Fibroblast of skin of right biceps (primary cell): ENCODE data around the gene STXBP4.

Experiments used
- DNase-seq: peaks from one replicate; pipeline ENCODE4 v3.0.0-alpha.2; 2013

The STXBP4 gene

DNA sequence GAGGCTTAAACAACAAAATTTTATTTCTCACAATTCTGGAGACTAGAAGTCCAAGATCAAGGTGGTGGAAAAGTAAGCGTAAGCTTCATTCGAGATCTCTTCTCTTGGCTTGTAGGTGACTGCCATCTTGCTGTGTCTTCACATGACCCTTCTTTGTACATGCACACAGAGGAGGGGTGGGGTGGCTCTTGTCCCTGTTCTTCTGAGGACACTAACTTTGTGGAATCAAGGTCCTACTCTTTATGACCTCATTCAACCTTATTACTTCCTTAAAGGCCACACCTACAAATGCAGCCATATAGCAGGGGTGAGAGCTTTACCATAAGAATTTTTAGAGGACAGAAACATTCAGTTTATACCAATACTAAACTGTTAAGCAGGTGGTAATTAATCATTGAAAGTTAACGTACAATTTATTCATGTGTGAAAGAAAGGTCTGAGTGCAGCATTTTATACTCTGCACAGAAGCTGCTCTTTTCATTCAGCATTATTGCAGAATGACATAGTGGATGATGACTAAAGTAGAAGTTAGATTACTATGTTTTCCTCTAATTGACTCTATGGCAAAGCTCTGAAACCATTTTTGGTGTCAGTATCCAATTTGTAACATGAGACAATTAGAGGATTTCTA lies 156.3 kb downstream of the STXBP4 start:
- DNase-seq, result no peak

DNA sequence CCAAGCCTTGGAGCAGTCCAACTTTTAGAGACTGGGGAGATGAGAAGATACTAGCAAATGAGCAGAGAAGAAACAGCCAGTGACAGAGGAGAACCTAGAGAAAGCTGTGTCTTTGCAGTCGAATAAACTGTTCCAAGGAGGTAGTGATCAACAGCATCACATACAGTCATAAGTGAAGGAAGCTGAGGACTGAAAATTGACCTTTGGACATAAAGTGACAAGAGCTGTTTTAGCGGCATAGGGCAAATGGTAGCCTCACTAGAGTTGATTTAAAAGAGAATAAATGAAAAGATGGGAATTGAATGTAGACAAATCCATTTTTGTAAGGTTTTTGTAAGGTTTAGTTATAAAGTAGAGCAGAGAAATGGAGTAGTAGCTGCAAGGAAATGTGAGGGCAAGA lies 165.0 kb downstream of the STXBP4 start:
- no peak for DNase-seq

DNA sequence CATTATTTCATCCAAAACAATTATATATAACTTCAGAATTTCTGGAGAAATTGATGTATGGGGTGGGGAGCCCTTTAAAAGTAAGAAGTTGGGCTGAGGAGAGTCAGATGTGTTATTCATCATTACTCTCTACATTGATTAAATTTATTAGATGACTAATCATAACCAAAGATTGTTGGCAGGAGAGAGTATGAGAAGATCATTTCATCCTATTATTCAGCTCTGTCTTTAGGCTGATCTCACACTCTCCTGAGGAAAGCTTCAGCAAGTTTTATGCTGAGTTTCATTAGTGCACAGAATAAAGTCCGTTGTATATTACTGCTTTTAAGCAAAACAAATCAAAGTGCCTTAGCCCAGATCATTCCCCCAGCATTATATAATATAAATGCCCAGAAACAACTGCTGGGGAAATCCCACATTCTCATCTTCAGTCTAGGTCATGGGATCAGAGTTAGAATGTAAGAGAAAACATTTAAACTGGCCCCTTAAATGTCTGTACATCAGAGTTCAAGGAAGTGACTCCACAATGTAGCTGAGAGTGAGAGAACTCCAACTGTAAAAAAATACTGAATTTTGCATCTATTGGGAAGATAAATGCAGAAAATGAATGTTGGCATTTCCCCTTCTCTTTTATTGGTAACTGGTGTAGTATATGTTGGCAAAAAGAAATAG lies 166.1 kb downstream of the STXBP4 start:
- peak; percentile 21 for DNase-seq

DNA sequence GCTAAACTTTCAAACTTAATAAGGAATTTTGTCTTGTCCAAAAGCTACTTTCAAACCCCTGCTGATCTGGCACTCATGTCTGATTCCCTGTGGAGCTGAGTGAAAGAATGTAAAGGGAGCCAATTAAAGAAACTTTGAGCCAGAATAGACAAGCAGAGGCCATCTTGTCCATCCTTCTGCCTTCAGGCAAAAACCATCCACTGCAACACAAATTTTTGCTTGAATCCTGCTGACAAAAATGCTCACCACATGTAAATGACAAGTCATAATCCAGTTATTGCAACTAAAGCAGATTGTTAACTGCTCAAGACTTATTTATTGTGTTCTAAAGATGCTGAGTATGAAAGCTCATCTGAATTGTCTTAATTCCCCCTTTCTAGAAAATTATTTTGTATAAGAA lies 172.2 kb downstream of the STXBP4 start:
- DNase-seq, result no peak

DNA sequence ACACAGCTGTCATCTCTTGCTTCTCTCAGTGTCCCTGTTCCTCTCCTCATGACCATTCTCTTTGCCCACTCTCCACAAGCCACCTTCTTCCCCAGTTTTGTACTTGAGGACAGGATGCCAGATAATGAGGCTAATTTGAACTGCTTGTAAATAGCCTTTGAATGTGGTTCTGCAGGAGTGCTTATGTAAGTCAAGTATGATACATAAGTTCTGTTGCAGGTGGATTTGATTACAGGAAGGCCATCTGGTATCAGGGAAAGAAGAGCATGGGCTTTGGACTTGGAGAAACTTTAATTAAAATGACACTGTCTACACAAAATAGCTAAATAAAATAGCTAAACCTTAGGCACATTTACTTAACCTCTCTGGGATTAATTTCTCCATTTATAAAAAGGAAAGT lies 176.0 kb downstream of the STXBP4 start:
- DNase-seq, result no peak

DNA sequence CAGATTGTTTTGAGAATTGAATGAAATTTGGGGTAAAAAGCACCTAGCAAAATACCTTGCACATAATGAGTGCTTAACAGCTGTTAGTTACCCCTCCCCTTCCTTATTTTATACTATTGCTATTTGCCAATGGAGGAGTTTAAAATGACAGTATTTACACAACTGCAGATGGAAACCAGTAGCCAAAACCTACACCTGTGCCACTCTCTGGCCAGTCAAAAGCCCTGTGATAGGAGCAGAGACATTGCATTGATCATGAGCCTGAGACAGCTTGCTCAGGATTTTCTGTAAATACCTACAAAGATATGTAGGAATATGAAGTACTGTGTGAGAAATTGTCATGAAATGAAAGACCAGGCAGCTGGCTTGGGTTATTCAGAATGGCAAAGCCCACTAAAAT lies 180.9 kb downstream of the STXBP4 start:
- no peak for DNase-seq

DNA sequence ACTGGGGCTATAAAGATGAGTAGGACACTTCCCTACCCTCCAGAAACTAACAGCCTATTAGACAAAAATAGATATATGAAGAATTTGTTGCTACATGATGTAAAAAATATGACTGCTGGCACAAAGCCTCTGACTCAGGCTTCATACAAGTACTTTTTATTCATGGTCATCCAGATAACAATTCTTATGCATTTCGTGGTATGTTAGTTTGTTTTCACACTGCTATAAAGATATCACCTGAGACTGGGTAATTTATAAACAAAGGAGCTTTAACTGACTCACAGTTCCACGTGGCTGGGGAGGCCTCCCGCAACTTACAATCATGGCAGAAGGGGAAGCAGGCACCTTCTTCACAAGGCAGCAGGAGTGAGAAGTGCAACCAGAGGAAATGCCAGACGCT lies 183.7 kb downstream of the STXBP4 start:
- peak; percentile 9 for DNase-seq

DNA sequence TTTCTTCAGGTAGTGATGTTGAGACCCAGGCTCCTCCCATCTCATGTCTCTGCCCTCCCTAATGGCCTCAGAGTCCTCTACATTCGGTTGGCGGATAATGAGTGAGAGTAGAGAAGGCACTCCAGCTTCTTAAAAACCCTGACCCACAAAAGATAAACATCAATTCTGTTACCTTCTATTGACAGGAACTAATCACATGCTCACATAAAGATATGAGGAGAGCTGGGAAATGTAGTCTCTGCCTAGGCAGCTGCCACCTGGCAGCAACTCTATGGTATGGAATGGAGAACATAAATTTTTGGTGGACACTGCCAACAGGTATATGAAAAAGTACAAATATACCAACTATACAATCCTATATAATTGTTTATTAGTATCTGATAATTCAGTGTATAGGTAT lies 185.5 kb downstream of the STXBP4 start:
- DNase-seq, result no peak

DNA sequence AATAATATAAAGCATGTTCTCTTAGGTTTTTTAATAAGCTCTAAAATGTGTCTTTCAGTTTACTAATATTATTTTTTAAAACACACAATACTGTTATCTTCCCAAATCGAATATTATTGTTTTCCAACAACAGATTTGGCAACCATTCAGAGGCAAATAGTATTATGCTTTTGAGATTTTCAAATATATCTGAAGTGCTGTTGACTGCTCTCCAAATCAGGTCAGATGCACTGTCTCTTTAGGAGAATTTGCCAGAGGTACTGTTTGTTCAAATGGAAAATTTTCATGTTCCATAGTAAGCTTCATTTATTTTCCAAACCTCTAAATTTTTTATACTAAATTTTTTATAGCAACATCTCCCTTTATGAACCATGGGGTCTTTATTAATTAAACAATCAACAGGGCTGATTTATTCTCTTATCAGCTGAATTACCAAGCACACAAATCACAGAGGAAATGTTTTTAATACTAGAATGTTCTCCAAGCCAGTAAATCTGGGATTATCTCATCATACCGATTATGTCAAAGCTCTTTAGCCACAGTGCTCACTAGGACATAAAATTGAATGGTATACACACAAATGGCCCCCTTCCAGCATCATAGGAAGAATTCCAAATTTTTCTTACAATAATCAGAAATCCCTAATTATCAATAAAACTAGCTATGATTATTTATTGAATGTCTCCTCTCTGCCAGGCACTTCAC lies 187.4 kb downstream of the STXBP4 start:
- no peak for DNase-seq

DNA sequence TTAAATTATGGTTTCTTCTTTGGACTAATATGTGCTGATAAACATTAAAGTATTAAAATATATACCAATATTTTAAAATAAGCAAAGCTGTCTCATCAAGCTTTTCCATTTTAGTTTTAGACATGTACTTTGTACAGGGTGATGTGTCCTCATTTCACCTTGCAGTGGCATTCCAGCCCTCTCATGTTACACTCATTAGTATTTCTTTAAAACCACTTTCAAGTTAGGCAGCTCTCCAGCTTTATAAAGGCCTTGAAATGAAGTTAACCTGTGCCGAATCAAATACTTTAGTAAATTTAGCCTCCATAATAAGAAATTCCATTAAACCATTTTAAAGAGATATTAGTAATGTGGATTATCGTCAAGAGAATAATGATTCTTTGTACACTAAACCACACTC lies 188.6 kb downstream of the STXBP4 start:
- peak; percentile 46 for DNase-seq

DNA sequence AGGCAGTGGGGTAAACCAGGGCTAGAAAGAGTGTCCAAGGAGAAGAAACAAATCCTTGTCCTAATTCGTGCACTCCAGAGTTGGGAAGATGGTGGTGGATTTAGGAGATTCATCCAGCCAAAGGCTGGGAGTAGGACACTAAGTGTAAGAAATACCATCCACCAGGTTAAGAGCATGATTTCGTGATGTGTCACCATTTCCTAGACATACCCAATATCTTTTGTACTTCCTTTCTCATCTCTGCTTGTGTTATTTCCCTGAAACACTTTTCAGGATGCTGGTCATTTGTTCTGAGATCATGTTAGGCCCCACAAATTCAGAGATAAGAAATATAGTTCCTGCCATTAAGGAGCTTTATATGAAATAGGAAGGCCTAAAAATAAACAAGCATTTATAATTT lies 189.9 kb downstream of the STXBP4 start:
- DNase-seq, result peak; percentile 25

DNA sequence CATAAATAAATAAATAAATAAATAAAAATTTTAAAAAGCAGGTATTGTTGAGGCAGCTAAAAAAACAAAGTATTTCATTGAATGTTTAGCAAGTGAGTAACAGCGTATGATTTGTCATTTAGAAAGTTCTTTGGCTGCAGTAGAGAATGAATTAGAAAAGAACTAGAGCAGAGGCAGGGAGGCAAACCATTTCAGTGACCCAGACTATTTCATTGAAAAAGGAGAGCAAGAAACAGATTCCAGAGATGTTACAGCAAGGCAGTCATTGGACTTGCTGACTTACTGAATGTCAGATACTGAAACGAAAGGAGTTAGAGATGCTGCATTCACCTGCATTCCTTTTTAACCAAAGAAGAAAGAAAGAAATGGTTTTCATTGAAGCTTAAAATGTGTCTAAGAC lies 190.7 kb downstream of the STXBP4 start:
- DNase-seq, result peak; percentile 28

DNA sequence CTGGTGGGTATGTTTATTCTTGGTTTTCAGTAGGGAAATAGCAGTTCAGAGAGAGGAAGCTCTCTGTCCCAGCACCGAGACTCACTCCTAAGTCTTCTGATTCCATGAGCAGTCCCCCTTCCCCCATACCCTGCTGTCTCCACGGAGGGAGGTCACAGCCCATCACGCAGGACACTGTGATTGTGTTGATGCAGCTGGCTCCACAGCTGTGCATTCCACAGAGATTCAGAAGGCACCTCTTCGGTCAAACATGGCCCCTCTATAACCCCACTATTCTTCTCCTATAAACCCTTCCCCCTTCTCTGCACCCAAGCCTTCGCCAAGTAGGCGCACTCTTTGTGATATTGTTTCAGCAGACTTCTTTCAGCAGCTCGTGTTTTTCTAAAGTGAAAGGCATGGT lies 191.9 kb downstream of the STXBP4 start:
- DNase-seq, result no peak

DNA sequence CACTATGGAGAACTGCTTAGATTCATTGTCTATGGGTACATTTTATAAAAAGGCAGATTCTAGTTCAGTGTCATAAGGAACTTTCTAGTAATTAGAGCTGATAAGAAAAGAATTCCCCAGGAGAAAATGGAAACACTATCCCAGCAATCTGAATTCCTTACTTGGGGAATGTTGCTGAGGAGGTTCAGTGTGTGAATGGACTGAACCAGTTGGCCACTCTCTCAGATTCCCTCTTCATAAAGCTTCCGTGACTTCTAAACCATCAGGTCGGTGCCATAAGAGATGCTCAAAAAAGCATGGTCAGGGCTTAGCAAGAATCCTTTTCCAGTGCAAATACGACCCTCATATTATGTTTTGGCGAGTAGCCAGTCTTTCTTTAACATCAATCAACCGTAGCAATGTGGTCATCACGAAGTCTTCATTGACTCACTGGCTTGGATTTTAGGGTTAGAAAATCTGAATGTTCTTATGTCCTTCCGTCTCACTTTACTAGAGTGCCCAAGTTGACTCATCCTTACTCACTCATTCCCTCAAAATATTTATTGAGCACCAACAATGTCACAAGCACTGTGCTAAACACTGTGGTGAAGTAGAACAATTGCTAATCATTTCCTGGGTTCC lies 193.5 kb downstream of the STXBP4 start:
- peak; percentile 91 for DNase-seq

DNA sequence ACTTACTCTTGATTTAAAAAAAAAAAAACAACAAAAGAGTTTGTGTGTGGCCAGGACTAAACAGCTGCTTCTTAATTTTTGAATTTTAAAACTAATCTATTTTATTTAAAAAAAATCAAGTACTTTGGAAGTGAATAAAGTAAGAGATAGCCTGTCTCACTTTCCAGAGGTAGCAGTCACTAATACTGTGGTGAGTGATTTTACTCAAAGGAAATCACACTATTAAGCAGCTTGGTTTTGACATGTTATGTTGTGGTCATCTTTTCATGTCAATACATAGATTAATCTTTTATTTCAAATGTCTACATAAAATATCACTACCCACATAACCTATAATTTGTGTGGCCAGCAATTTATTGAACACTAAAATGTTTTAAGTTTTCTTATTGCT lies 194.0 kb downstream of the STXBP4 start:
- no peak for DNase-seq

DNA sequence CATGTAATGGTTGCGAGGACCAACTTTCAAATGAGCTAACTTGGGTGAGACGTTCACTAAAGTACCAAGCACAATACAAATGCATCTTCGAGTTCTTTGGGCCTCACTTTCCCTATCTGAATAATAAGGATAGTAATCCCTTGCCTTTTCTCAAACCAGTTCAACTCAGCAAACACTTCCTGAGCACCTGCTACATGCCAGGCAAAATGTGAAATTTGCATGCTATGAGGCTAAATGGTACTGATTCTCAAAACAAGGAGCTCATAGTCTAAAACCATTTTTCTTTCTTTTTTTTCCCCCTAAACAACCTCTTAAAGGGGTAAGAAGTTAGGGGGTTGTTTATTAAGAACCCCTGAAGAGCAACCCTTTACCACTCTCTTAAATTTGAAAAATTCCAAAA lies 194.8 kb downstream of the STXBP4 start:
- DNase-seq, result no peak

DNA sequence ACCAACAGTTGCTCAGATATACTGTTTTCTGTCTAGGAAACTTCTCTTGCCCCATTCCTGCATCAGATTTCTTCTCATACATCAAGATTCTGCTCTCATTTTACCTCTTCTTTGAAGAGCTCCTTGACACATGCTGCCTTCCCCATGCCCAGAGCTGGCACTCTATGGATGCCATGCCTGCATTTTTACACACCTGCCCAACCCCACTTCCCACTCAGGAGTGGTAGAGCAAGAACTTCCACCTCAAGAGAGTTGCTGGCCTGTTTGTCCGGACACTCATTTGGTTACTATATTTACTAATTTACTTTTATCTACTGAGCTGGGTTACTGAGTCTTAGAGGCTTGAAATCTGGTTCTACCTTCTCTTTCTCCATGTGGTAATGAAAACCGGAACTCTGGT lies 197.9 kb downstream of the STXBP4 start:
- DNase-seq, result no peak

DNA sequence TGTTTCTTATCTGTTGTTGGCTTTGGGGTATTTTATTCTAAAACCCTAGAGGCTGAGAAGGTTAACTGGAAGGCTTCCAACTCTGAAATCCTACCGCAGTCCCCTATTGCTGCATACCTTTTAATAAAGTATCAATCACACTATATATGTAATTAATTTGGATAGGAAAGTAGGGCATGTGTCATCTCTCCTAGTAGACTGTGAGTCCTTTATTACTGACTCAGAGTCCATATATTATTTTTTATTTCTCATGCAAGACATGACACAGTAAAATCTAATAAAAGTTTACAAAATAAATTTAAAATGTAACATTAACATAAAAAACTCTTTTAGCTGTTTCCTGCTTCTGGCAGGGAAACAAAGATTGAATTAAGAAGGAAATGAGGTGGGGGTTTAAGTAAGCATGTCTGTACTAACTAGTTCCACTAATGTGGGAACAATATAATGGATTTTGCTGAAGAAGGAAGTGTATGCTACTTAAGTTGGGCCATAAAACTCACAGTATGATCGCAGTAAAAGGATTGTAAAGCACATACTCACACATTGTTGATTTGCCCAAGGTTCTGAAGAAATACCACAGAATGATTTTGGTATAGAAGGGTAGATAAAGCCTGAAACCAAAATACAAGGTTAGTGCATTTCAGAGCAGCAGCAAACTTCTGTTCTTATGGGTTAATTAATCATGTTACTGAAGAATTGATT lies 198.6 kb downstream of the STXBP4 start:
- DNase-seq, result no peak

DNA sequence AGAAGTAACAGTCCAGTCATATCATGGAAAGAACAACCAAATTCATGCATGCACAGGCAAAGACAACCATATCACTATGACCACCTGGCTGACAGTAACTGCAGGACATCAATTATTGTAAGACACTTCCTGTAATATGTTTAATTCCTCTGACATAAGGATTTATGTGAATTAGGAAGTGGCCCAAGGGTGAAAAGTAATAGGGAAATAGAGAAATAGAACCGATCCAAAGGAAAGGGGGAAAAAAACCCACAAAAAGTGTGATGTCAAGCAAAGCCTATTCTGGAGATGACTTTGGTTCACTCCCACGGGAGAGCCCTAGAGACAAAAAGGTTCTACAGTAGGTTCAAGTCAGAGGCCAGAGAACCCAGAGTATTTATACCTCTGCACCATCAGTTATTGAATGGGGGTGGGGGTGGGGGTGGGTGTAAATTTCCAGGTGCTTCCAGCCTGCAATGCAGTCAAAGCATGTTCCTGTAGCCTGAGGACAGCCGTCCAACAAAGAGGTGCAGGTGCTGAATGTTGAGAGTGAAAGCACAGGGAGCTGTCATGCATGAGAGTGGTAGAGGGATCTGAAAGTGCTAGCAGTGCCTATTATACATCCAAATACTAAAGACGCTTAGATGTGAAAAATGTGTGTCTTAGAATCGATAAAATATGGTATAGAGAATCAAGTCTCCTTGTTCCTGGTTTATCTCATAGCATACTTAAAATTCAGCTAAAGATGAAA lies 200.6 kb downstream of the STXBP4 start:
- no peak for DNase-seq

DNA sequence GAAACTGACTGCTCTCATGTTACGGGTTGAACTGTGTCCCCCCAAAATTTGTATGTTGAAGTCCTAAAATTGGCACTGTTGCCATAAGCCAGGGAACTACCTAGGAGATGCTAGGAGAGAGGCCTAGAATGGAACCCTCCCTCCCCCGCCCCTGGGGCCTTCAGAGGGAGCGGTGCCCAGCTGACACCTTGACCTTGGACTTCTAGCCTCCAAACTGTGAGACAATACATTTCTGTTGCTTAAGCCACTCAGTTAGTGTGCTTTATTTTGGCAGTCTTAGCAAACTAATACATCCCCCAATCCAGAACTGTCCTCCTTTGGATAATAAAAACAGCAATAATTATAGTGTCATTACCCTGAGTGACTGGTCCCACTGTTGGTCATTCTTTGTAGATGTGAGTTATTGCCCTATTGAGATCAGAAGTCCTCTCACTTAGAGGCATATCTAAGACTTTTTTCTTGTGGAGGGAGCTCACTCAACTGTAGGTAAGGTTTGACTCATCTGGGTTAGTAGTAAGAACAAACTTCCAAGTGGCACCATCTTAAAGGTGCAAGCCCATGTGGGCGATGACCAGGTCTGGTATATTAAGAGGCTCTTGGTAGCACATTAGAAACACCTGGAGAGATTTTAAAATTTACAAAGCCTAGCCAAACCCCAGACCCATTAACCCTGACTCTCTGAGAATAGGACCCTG lies 203.2 kb downstream of the STXBP4 start:
- DNase-seq, result no peak

DNA sequence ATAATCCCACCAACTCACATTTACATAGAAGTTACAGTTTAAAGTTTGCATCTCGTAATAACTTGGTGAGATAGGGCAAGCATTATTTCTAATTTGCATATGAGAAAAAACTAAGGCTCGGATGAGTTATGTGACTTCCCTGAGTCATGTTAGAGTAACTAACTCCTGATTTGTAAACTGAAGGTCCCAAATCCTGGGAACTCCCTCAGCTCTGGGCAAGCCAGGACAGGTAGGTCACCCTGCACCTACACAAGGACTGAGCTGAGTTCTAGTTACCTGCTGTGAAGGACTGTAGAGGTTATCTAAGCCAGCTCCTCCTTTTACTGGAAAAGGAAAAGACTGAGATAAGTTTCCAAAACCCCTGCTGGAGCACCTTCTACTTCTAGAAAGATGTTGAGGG lies 204.0 kb downstream of the STXBP4 start:
- no peak for DNase-seq

DNA sequence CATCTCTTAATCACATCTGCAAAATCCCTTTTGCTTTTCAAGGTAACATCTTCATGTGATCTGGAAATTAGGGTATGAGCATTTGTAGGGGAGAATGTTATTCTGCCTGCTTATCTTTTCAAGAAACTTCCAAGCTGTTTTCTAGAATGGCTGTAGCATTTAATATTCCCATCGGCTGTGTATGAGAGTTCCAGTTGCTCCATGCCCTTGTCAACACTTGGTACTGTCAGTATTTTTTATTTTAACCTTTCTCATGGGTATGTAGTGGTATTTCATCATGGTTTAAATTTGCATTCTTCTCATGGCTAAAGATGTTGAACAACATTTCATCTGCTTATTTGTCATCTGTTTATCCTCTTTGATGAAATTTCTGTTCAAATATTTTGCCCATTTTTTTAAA lies 205.6 kb downstream of the STXBP4 start:
- DNase-seq, result no peak
